Karpas-422 (cell line): ENCODE data around the gene CACNA2D3. TPM values are rescaled to one million over a fixed set of nuclear protein-coding genes. Genes with fewer than 3 reads are reported as not detected.

Experiments
- DNase-seq: peaks from one replicate; pipeline ENCODE4 v3.0.0-alpha.2; 2015
- H2AFZ ChIP-seq: fragments of 200-600 bp; sonication (generic); 2 replicates; pipeline ENCODE4 v1.6.1; 2014; ENCODE audit warnings: antibody characterized with exemption, low read length, mixed read lengths
- H3K27ac ChIP-seq: fragments of 200-600 bp; sonication (generic); 2 replicates; pipeline ENCODE4 v1.5.1; 2014; ENCODE audit warnings: mild to moderate bottlenecking, low read length, moderate library complexity
- H3K27me3 ChIP-seq: fragments of 200-600 bp; sonication (generic); 2 replicates; pipeline ENCODE4 v1.6.1; 2014; ENCODE audit warnings: low read length, mixed read lengths
- H3K36me3 ChIP-seq: fragments of 200-600 bp; sonication (generic); 2 replicates; pipeline ENCODE4 v1.6.1; 2014; ENCODE audit warnings: low read length, mixed read lengths; ENCODE audit not compliant: insufficient read depth
- H3K4me1 ChIP-seq: fragments of 200-600 bp; sonication (generic); 2 replicates; pipeline ENCODE4 v1.6.1; 2014; ENCODE audit warnings: mild to moderate bottlenecking, low read length, mixed read lengths
- H3K4me2 ChIP-seq: fragments of 200-600 bp; sonication (generic); 2 replicates; pipeline ENCODE4 v1.6.1; 2014; ENCODE audit warnings: low read length, low read depth, mild to moderate bottlenecking; ENCODE audit not compliant: poor library complexity, severe bottlenecking
- H3K4me3 ChIP-seq: fragments of 200-600 bp; sonication (generic); 2 replicates; pipeline ENCODE4 v1.5.1; 2014; ENCODE audit warnings: mild to moderate bottlenecking, antibody characterized with exemption, low read length, mixed read lengths
- H3K79me2 ChIP-seq: fragments of 200-600 bp; sonication (generic); 2 replicates; pipeline ENCODE4 v1.6.1; 2014; ENCODE audit warnings: mild to moderate bottlenecking, low read length, mixed read lengths
- H3K9ac ChIP-seq: fragments of 200-600 bp; sonication (generic); 2 replicates; pipeline ENCODE4 v1.6.0; 2014; ENCODE audit warnings: low read length
- H3K9me2 ChIP-seq: fragments of 200-600 bp; sonication (generic), shearing (Covaris generic); replicated peaks from 2 replicates; pipeline ENCODE4 v1.6.0; 2014; ENCODE audit warnings: mild to moderate bottlenecking, low read length, moderate library complexity; ENCODE audit not compliant: insufficient read depth
- H3K9me3 ChIP-seq: fragments of 300-700, 200-600 bp; sonication (generic); 2 replicates; pipeline ENCODE4 v1.6.1; 2014; ENCODE audit warnings: low read length, mixed read lengths
- H4K20me1 ChIP-seq: fragments of 200-600 bp; sonication (generic); 2 replicates; pipeline ENCODE4 v1.6.1; 2014; ENCODE audit warnings: mild to moderate bottlenecking, antibody characterized with exemption, low read length, low read depth; ENCODE audit not compliant: insufficient read depth
- total RNA-seq: library from RNA; depleted of rRNA; stranded (reverse); fragments of >200 nt; shearing (Covaris generic); gene quantifications from 2 replicates; pipeline ENCODE4 v1.2.3, GENCODE V29; 2014; ENCODE audit warnings: low replicate concordance

CACNA2D3 gene
- total RNA-seq, 1 experiment from 2014 or later: not detected

DNA sequence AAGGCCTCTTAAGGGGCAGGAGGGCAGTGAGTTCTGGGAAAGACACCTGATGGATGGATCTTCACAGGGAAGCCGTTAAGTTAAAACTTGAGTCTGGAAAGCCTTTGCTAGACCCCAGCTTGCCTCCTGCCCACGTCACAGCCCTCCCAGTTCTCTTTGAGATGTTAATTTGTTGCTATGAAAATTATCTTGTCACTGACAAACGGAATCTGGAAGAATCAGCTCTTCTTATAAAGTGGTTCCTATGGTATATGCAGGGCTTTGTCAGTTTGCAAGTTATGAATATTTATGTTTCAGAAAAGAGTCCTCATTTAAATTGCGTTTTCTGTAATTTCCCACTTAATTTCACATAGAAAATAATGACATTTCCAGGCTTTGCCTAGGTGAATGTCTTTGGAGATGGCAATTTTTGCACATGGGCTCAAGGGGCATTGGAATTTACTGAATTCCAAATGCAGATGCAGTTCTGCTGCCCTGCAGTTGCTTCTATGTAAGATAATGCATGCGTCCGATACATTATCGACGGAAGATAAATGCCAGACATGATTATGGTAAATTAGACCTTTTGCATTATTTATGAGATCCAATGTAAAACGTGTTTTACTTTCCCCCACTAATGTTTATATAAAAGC is 74.1 kb downstream of the CACNA2D3 start:
- H3K9ac ChIP-seq: no peak overlapping the region
- H3K79me2 ChIP-seq: no peaks in the 10 kb centered on the region
- no peaks in the 10 kb centered on the region for H3K36me3 ChIP-seq
- no peak overlapping the region for H3K27ac ChIP-seq
- H3K4me3 ChIP-seq: no peak overlapping the region
- H2AFZ ChIP-seq: no peak overlapping the region
- H3K4me1 ChIP-seq: no peaks in the 10 kb centered on the region
- no peaks in the 10 kb centered on the region for H4K20me1 ChIP-seq
- H3K9me2 ChIP-seq: no peaks in the 10 kb centered on the region
- no peaks in the 10 kb centered on the region for H3K9me3 ChIP-seq
- no peak for DNase-seq
- H3K27me3 ChIP-seq: no peaks in the 10 kb centered on the region
- H3K4me2 ChIP-seq: no peak overlapping the region

DNA sequence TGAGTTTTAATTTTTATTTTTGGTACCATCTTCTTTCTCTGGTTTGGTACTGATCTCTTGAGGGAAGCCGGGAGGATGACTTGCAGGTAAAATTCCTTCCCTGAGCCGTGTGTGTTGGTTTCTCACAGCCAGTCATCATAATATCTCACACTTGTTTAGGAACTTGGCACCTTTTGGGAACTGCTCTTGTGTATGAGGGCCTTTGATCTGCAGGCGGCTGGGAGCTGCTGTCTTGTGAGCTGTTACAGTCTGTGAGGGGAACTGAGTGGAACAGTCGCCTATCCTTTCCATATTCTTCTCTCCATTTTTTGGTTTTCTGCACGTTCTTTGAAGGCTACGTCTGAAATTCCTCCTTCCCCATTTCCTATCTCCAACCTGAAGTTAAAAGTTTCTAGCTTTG is 75.2 kb downstream of the CACNA2D3 start:
- Histone ChIP-seq H3K79me2 (no peaks in the 10 kb centered on the region), H3K36me3 (no peaks in the 10 kb centered on the region), H2AFZ (no peak overlapping the region), H3K9ac (no peak overlapping the region), H4K20me1 (no peaks in the 10 kb centered on the region), H3K4me1 (no peaks in the 10 kb centered on the region), H3K27ac (no peak overlapping the region), H3K27me3 (no peaks in the 10 kb centered on the region), H3K4me2 (no peak overlapping the region), H3K4me3 (no peak overlapping the region), H3K9me3 (no peaks in the 10 kb centered on the region), H3K9me2 (no peaks in the 10 kb centered on the region)
- no peak for DNase-seq

DNA sequence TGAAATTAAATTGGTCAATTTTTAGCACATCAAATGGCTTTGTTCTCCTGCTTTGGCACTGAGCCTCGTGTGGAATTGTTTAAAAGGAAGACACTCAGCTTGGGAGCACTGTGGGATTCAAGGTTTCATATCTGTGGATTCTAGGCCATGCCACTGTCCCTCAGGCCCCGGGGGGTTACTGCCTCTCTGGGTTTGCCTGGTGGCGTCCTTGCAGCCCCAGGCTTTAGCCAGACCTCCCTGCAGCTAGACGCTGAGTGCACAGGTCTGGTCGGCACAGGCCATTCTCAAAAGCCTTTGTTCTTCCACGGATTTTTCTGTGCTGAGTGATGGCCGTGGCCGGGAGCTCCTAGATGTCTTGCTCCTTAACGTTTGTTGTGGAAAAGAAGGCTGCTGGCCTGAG is 76.2 kb downstream of the CACNA2D3 start:
- Histone ChIP-seq H3K9me3 (no peaks in the 10 kb centered on the region), H3K4me3 (no peak overlapping the region), H3K79me2 (no peaks in the 10 kb centered on the region), H3K4me1 (no peaks in the 10 kb centered on the region), H3K9me2 (no peaks in the 10 kb centered on the region), H3K27me3 (no peaks in the 10 kb centered on the region), H3K9ac (no peak overlapping the region), H3K36me3 (no peaks in the 10 kb centered on the region), H4K20me1 (no peaks in the 10 kb centered on the region), H3K4me2 (no peak overlapping the region), H2AFZ (no peak overlapping the region), H3K27ac (no peak overlapping the region)
- DNase-seq: no peak

DNA sequence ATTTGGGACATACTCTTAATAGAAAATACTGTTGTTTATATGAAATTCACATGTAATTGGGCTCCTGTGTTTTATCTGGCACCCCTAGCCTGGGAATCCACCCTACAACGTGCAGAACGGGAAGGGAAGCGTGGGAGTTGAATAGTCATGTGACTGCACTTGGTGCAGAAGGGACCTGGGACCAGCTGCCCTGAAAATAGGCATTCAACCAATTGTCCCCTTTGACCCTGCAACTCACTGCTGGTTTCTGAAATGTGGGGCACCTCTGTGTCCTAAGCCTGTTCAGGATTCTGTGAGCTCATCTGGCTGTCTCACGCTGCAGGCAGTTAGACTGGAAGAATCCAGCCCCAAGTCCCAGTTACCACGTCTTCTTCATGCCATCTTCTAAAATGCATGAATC is 79.7 kb downstream of the CACNA2D3 start:
- Histone ChIP-seq H3K9me2 (no peaks in the 10 kb centered on the region), H3K4me2 (no peak overlapping the region), H4K20me1 (no peaks in the 10 kb centered on the region), H3K9me3 (no peaks in the 10 kb centered on the region), H3K9ac (no peak overlapping the region), H3K79me2 (no peaks in the 10 kb centered on the region), H3K4me1 (no peaks in the 10 kb centered on the region), H3K27ac (no peak overlapping the region), H3K36me3 (no peaks in the 10 kb centered on the region), H3K27me3 (no peaks in the 10 kb centered on the region), H3K4me3 (no peak overlapping the region), H2AFZ (no peak overlapping the region)
- no peak for DNase-seq

DNA sequence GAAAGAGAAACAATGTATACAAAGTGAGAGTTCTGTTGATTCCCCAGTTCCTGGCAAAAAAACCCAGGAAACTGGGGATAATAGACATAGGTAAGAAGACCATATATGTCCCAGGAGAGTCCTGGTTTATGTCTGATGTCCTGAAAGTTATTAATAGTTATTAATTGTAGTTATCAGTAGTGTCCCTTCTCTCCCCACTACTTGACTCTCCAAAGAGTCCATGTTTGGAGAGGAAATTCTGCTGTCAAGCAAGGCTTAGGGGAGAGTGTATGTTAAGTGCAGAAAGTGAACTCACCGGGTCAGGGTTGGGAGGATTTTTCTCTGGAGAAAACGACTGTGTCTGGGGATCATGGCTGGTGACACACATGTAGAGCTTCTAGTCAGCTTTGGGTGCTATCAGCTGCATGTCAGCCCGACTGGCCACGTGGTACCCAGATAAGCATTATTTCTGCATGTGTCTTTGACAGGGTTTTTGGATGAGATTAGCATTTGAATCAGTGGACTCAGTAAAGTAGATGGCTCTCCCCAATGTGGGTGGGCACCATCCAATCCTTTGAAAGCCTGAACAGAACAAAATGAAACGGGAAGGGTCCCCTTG is 80.4 kb downstream of the CACNA2D3 start:
- Histone ChIP-seq H2AFZ (no peak overlapping the region), H3K9ac (no peak overlapping the region), H3K27me3 (no peaks in the 10 kb centered on the region), H3K4me1 (no peaks in the 10 kb centered on the region), H3K9me3 (no peaks in the 10 kb centered on the region), H3K27ac (no peak overlapping the region), H3K9me2 (no peaks in the 10 kb centered on the region), H3K4me3 (no peak overlapping the region), H3K36me3 (no peaks in the 10 kb centered on the region), H3K79me2 (no peaks in the 10 kb centered on the region), H3K4me2 (no peak overlapping the region), H4K20me1 (no peaks in the 10 kb centered on the region)
- no peak for DNase-seq

DNA sequence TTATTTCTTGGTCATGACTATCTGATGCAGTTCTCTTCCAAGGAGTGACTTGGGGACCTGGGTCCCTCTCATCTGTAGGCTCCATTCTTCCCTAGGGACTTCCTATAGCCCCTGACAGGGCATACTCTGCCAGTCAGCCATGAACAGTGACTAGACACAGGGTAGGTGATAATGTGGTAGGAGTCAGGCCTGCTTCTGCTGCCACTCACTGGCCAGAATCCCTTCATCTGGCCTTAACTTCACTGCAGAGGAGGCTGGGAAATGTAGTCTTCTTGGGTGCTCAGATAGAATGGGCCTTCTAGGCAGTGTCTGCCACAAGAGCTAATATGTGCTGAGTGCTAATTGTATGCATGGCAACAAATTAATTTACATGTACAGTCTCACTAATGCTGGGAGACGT is 84.5 kb downstream of the CACNA2D3 start:
- Histone ChIP-seq H3K9me3 (no peaks in the 10 kb centered on the region), H3K9me2 (no peaks in the 10 kb centered on the region), H3K4me3 (no peak overlapping the region), H3K36me3 (no peaks in the 10 kb centered on the region), H3K4me2 (no peak overlapping the region), H3K79me2 (no peaks in the 10 kb centered on the region), H3K9ac (no peak overlapping the region), H3K4me1 (no peaks in the 10 kb centered on the region), H4K20me1 (no peaks in the 10 kb centered on the region), H3K27ac (no peak overlapping the region), H2AFZ (no peak overlapping the region), H3K27me3 (no peaks in the 10 kb centered on the region)
- peak; percentile 47 for DNase-seq

DNA sequence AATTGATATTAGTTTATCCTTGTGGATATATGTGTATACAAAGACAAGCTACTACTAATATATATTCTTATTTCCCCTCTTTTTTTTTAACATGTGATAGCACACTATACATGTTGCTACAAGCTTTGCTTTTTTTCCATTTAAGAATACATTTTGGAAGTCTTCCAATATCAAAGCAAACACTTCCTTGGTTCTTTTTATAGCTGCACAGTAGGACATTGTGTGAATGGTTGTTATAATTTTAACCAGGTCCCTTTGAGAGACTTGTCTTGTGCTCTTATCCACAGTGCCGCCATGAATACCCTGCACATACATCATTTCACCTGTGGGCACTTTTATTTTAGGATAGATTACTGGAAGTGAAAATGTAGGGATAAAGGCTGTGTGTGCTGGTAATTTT is 88.7 kb downstream of the CACNA2D3 start:
- no peaks in the 10 kb centered on the region for H4K20me1 ChIP-seq
- no peaks in the 10 kb centered on the region for H3K9me2 ChIP-seq
- H3K27ac ChIP-seq: no peak overlapping the region
- no peak overlapping the region for H3K4me3 ChIP-seq
- no peaks in the 10 kb centered on the region for H3K36me3 ChIP-seq
- DNase-seq: no peak
- H3K79me2 ChIP-seq: no peaks in the 10 kb centered on the region
- H3K4me2 ChIP-seq: no peak overlapping the region
- H3K27me3 ChIP-seq: no peaks in the 10 kb centered on the region
- no peaks in the 10 kb centered on the region for H3K4me1 ChIP-seq
- H2AFZ ChIP-seq: no peak overlapping the region
- H3K9ac ChIP-seq: no peak overlapping the region
- H3K9me3 ChIP-seq: no peaks in the 10 kb centered on the region

DNA sequence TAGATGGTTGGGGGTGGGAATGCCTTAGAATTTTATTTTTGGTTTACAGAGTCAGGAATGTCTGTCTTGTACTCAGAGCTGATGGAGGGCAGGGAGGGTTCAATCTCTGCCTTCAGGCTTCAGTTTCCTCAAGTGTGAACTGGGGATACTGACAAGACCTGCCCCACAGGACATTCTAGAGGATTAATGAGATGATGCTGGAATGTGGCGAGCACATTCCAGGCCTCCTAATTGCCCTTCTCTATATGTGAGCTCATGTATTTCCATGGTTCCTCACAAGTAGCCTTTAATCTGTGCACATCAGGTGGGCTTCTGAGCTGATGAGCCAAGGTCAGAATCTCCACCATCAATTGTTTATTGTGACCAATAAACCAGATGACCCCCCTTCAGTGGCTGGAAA is 90.4 kb downstream of the CACNA2D3 start:
- Histone ChIP-seq H3K79me2 (no peaks in the 10 kb centered on the region), H3K27ac (no peak overlapping the region), H3K4me1 (no peaks in the 10 kb centered on the region), H3K4me2 (no peak overlapping the region), H3K36me3 (no peaks in the 10 kb centered on the region), H3K27me3 (no peaks in the 10 kb centered on the region), H3K9me3 (no peaks in the 10 kb centered on the region), H4K20me1 (no peaks in the 10 kb centered on the region), H3K9me2 (no peaks in the 10 kb centered on the region), H2AFZ (no peak overlapping the region), H3K9ac (no peak overlapping the region), H3K4me3 (no peak overlapping the region)
- DNase-seq: no peak
